Glutamatergic neuron (in vitro differentiated cells): ENCODE measurements around the gene COL21A1. TPM values are rescaled to one million over a fixed set of nuclear protein-coding genes. Genes with fewer than 3 reads are reported as not detected.

Experiments
- DNase-seq: peaks from one replicate; pipeline ENCODE4 v3.0.0; 2022
- H3K27ac Mint-ChIP-seq: one replicate; pipeline ENCODE4 v1.8.0; 2020; ENCODE audit warnings: mild to moderate bottlenecking, mixed read lengths, inconsistent platforms; ENCODE audit not compliant: unreplicated experiment
- H3K27me3 Mint-ChIP-seq: one replicate; pipeline ENCODE4 v1.8.0; 2020; ENCODE audit warnings: mild to moderate bottlenecking, moderate library complexity, mixed read lengths, inconsistent platforms; ENCODE audit not compliant: unreplicated experiment
- H3K36me3 Mint-ChIP-seq: one replicate; pipeline ENCODE4 v1.8.0; 2020; ENCODE audit warnings: mild to moderate bottlenecking, mixed read lengths, inconsistent platforms; ENCODE audit not compliant: unreplicated experiment
- H3K4me1 Mint-ChIP-seq: one replicate; pipeline ENCODE4 v1.8.0; 2020; ENCODE audit warnings: mild to moderate bottlenecking, low read depth, mixed read lengths, inconsistent platforms; ENCODE audit not compliant: unreplicated experiment
- H3K4me3 Mint-ChIP-seq: one replicate; pipeline ENCODE4 v1.8.0; 2020; ENCODE audit warnings: mild to moderate bottlenecking, mixed read lengths, inconsistent platforms; ENCODE audit not compliant: unreplicated experiment
- H3K9me3 Mint-ChIP-seq: one replicate; pipeline ENCODE4 v1.8.0; 2020; ENCODE audit warnings: mild to moderate bottlenecking, moderate library complexity, mixed read lengths, inconsistent platforms; ENCODE audit not compliant: unreplicated experiment
- CTCF ChIP-seq: fragments of 200-600 bp; sonication (generic); IDR thresholded peaks from one replicate; pipeline ENCODE4 v1.5.0; 2021; ENCODE audit not compliant: partially characterized antibody, unreplicated experiment
- total RNA-seq: library from RNA; stranded (reverse); fragmentation: NEBNext Ultra II Directional; extraction: Animal tissue kit (Norgen Biotek cat#: 25700); gene quantifications from one replicate; pipeline ENCODE4 v1.2.1, GENCODE V29; 2021; ENCODE audit not compliant: unreplicated experiment

COL21A1 gene
- total RNA-seq, 1 donor from 2014 or later = 0.69 TPM

GRCh38 chr6:56289721-56290120 is 42.3 kb upstream of the COL21A1 start:
- Mint-ChIP-seq H3K9me3 (no peaks in the 10 kb centered on the region), H3K4me1 (peaks cover 4% of the 10 kb centered on the region), H3K36me3 (no peaks in the 10 kb centered on the region)

DNA sequence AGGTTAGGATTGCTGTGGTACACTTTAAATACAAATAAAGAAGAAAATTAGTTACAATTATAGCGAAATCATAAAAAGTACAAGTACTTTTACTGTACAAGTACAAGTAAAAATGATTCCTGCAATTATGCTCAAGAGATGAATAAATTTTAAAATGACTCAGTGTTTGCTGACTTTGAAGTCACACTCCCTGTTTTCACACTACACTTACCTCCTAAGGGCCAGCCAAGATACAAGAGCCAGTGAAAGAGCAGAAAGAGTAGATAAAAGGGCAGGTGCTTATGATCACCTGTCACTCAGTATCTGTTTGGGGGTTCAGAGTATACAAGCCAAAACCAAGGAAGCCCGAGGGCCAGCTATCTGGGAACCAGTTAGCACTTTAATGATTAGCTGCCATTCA is 41.0 kb upstream of the COL21A1 start:
- Mint-ChIP-seq H3K4me1 (peaks cover 6% of the 10 kb centered on the region), H3K27me3 (no peaks in the 10 kb centered on the region), H3K36me3 (no peaks in the 10 kb centered on the region), H3K9me3 (no peaks in the 10 kb centered on the region), H3K4me3 (no peak overlapping the region), H3K27ac (no peak overlapping the region)
- DNase-seq = no peak
- no peak for TF ChIP-seq CTCF

More at GRCh38 chr6:56289721-56290120, 42.3 kb upstream of the COL21A1 start:
- no peak overlapping the region for H3K27ac Mint-ChIP-seq
- H3K4me3 Mint-ChIP-seq = no peak overlapping the region
- H3K27me3 Mint-ChIP-seq = peaks cover 1% of the 10 kb centered on the region
- TF ChIP-seq CTCF = no peak
- DNase-seq = no peak

DNA sequence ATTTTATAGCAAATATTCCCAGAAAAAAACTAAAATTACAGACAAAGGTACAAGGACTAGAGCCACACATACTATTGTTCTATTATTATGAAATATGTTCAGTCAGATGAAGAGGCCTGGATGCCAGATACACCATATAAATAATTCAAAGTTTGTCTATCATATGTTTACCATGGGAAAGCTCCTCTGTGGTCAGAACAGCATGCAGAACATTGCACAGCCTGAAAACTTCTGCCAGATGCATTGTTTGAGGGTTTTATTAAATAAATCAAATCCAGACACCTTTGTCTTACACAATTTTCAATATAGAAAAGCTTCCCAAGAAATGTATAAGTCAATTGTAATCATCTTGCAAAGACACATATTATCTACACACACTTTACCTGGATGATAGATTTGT is 35.0 kb upstream of the COL21A1 start:
- DNase-seq = no peak
- no peaks in the 10 kb centered on the region for H3K9me3 Mint-ChIP-seq
- no peak overlapping the region for H3K27ac Mint-ChIP-seq
- TF ChIP-seq CTCF = no peak
- no peak overlapping the region for H3K4me3 Mint-ChIP-seq
- H3K36me3 Mint-ChIP-seq = no peaks in the 10 kb centered on the region
- no peaks in the 10 kb centered on the region for H3K27me3 Mint-ChIP-seq
- peaks cover 14% of the 10 kb centered on the region for H3K4me1 Mint-ChIP-seq

DNA sequence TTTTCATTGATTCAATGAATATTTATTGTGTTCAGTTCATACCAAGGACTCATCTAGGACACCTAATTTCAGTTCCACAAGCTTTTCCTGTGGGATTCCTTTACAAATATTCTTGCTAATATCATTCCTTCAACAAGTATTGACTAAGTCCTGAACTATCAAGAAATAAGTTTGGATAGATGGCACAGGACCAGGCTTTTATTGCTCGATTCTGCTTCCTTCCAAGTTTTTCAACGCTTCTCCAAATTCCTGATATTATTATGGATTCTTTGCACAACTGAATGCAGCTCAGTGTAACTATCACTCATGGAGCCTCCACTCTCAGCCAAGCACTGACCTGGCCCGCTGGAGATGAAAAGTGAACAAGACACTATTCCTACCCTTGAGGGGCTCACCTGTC is 32.7 kb upstream of the COL21A1 start:
- Mint-ChIP-seq H3K9me3 (no peaks in the 10 kb centered on the region), H3K27ac (no peak overlapping the region), H3K27me3 (no peaks in the 10 kb centered on the region), H3K36me3 (no peaks in the 10 kb centered on the region), H3K4me3 (no peak overlapping the region), H3K4me1 (peaks cover 14% of the 10 kb centered on the region)
- DNase-seq = no peak
- no peak for TF ChIP-seq CTCF

- DNase-seq = no peak
- no peaks in the 10 kb centered on the region for H3K9me3 Mint-ChIP-seq
- no peak for TF ChIP-seq CTCF
- no peak overlapping the region for H3K27ac Mint-ChIP-seq
- H3K4me3 Mint-ChIP-seq = no peak overlapping the region
- no peaks in the 10 kb centered on the region for H3K36me3 Mint-ChIP-seq
- peaks cover 8% of the 10 kb centered on the region for H3K4me1 Mint-ChIP-seq
- no peaks in the 10 kb centered on the region for H3K27me3 Mint-ChIP-seq
Observed at GRCh38 chr6:56279331-56280080, 32.1 kb upstream of the COL21A1 start.
